ENCODE results near the gene CD47.

CD47 gene

GRCh38 chr3:108126348-108126747 lies 35.5 kb upstream of the CD47 start:
- no peaks in the 10 kb centered on the region for H3K27me3 ChIP-seq
- no peak overlapping the region for H3K4me3 ChIP-seq (ENCODE audit: low read depth, low read length)
- no peak for DNase-seq
- no peak for TF ChIP-seq CTCF (IDR thresholded peaks at IDR 0.05; ENCODE audit: low read depth, low read length)
- H3K4me1 ChIP-seq: peaks cover 10% of the 10 kb centered on the region
- H3K36me3 ChIP-seq: no peaks in the 10 kb centered on the region
- H3K9me3 ChIP-seq: no peaks in the 10 kb centered on the region

- Histone ChIP-seq H3K9me3 (no peaks in the 10 kb centered on the region), H3K4me1 (peaks cover 10% of the 10 kb centered on the region), H3K4me3 (ENCODE audit: low read depth, low read length) (no peak overlapping the region), H3K36me3 (no peaks in the 10 kb centered on the region), H3K27me3 (no peaks in the 10 kb centered on the region)
- no peak for DNase-seq
- no peak for TF ChIP-seq CTCF (IDR thresholded peaks at IDR 0.05; ENCODE audit: low read depth, low read length)
Observed at GRCh38 chr3:108125550-108126071, 34.8 kb upstream of the CD47 start.

GRCh38 chr3:108125153-108125543 lies 34.3 kb upstream of the CD47 start:
- no peaks in the 10 kb centered on the region for H3K27me3 ChIP-seq
- no peak for DNase-seq
- H3K36me3 ChIP-seq: no peaks in the 10 kb centered on the region
- H3K9me3 ChIP-seq: no peaks in the 10 kb centered on the region
- H3K4me3 ChIP-seq (ENCODE audit: low read depth, low read length): no peak overlapping the region
- TF ChIP-seq CTCF (IDR thresholded peaks at IDR 0.05; ENCODE audit: low read depth, low read length): no peak
- peaks cover 10% of the 10 kb centered on the region for H3K4me1 ChIP-seq

GRCh38 chr3:108124337-108125152 lies 33.7 kb upstream of the CD47 start:
- Histone ChIP-seq H3K27me3 (no peaks in the 10 kb centered on the region), H3K4me1 (peaks cover 10% of the 10 kb centered on the region), H3K9me3 (no peaks in the 10 kb centered on the region), H3K36me3 (no peaks in the 10 kb centered on the region), H3K4me3 (ENCODE audit: low read depth, low read length) (no peak overlapping the region)
- DNase-seq: no peak
- TF ChIP-seq CTCF (IDR thresholded peaks at IDR 0.05; ENCODE audit: low read depth, low read length): no peak

GRCh38 chr3:108123326-108123725 lies 32.5 kb upstream of the CD47 start:
- no peak overlapping the region for H3K4me3 ChIP-seq (ENCODE audit: low read depth, low read length)
- no peak for TF ChIP-seq CTCF (IDR thresholded peaks at IDR 0.05; ENCODE audit: low read depth, low read length)
- DNase-seq: no peak
- H3K9me3 ChIP-seq: no peaks in the 10 kb centered on the region
- H3K4me1 ChIP-seq: peaks cover 10% of the 10 kb centered on the region
- H3K27me3 ChIP-seq: no peaks in the 10 kb centered on the region
- H3K36me3 ChIP-seq: no peaks in the 10 kb centered on the region

GRCh38 chr3:108122276-108122675 lies 31.4 kb upstream of the CD47 start:
- Histone ChIP-seq H3K9me3 (no peaks in the 10 kb centered on the region), H3K4me1 (peaks cover 10% of the 10 kb centered on the region), H3K27me3 (no peaks in the 10 kb centered on the region), H3K4me3 (ENCODE audit: low read depth, low read length) (no peak overlapping the region), H3K36me3 (no peaks in the 10 kb centered on the region)
- DNase-seq: no peak
- no peak for TF ChIP-seq CTCF (IDR thresholded peaks at IDR 0.05; ENCODE audit: low read depth, low read length)
